Myocyte (in vitro differentiated cells): ENCODE data around the gene ATP8B3. TPM values are rescaled to one million over a fixed set of nuclear protein-coding genes. Genes with fewer than 3 reads are reported as not detected.

Experiments
- DNase-seq: peaks from one replicate; pipeline ENCODE4 v3.0.0-alpha.2; 2012; ENCODE audit warnings: low read depth
- microRNA counts: library from miRNA; unstranded; fragments of <30 nt; microRNA quantifications from one replicate; lab custom pipeline; 2016
- microRNA-seq: library from miRNA; unstranded; fragments of <30 nt; microRNA quantifications from one replicate; pipeline ENCODE4, GENCODE V29; 2016
- total RNA-seq: library from RNA; depleted of rRNA; stranded (reverse); fragments of >200 nt; gene quantifications from 2 replicates; pipeline ENCODE4 v1.2.3, GENCODE V29; 2014

Gene ATP8B3
- total RNA-seq, 1 donor from 2014 or later: 0.48 TPM

GRCh38 chr19:1746401-1747284, 65.4 kb downstream of the ATP8B3 start:
- DNase-seq: no peak

- no peak for DNase-seq
These were observed 66.5 kb downstream of the ATP8B3 start for GRCh38 chr19:1745589-1746031.

- no peak for DNase-seq
These were observed 67.1 kb downstream of the ATP8B3 start for GRCh38 chr19:1744822-1745563.

- DNase-seq: no peak
These were observed 67.9 kb downstream of the ATP8B3 start for GRCh38 chr19:1744133-1744665.

GRCh38 chr19:1742989-1743696, 68.9 kb downstream of the ATP8B3 start:
- no peak for DNase-seq

- no peak for DNase-seq
These were observed 72.0 kb downstream of the ATP8B3 start for GRCh38 chr19:1739960-1740629.

- DNase-seq: no peak
These were observed 75.1 kb downstream of the ATP8B3 start for GRCh38 chr19:1736927-1737326.

GRCh38 chr19:1736280-1736679, 75.8 kb downstream of the ATP8B3 start:
- DNase-seq: no peak

- no peak for DNase-seq
These were observed 77.6 kb downstream of the ATP8B3 start for GRCh38 chr19:1734321-1734966.

MicroRNAs encoded within 50 kb of the gene (microRNA counts, 767-probe panel; counts per million panel counts)
- not detected for microRNA hsa-miR-1909-3p (lab: Ali Mortazavi, UCI)

Small RNA genes within 50 kb of the gene (microRNA-seq; reads per million reads assigned to microRNA genes)
- 0.81 reads per million for gene MIR1909

Other genes starting within 250 kb of the ATP8B3 start
- 44.0 and 45.3 TPM in 2 replicates for gene MEX3D, start 244.0 kb downstream of the ATP8B3 start, total RNA-seq
- 186 and 193 TPM in 2 replicates for gene MBD3, start 219.4 kb downstream of the ATP8B3 start, total RNA-seq
- 70.9 and 73.3 TPM in 2 replicates for gene UQCR11, start 206.8 kb downstream of the ATP8B3 start, total RNA-seq
- gene TCF3, start 159.7 kb downstream of the ATP8B3 start, total RNA-seq: 124 and 141 TPM in 2 replicates
- not detected in 2 replicates for gene ONECUT3, start 58.8 kb downstream of the ATP8B3 start, total RNA-seq
- gene REXO1, start 36.2 kb upstream of the ATP8B3 start, total RNA-seq: 9.0 and 9.4 TPM in 2 replicates
- 8.6 and 9.7 TPM in 2 replicates for gene KLF16, start 51.3 kb upstream of the ATP8B3 start, total RNA-seq
- 106 and 111 TPM in 2 replicates for gene ABHD17A, start 73.2 kb upstream of the ATP8B3 start, total RNA-seq
- 4.7 and 5.0 TPM in 2 replicates for gene ADAT3, start 93.1 kb upstream of the ATP8B3 start, total RNA-seq
- 73.0 and 97.7 TPM in 2 replicates for gene SCAMP4, start 93.1 kb upstream of the ATP8B3 start, total RNA-seq
- gene CSNK1G2, start 128.9 kb upstream of the ATP8B3 start, total RNA-seq: 70.6 and 75.2 TPM in 2 replicates
- 40.2 and 44.4 TPM in 2 replicates for gene BTBD2, start 203.4 kb upstream of the ATP8B3 start, total RNA-seq
- gene MKNK2, start 239.0 kb upstream of the ATP8B3 start, total RNA-seq: 35.3 and 44.6 TPM in 2 replicates